ENCODE measurements around the gene KCTD10.

Gene KCTD10

GRCh38 chr12:109513051-109513450 is 36.0 kb upstream of the KCTD10 start:
- Histone ChIP-seq H3K27ac (ENCODE audit: low read length) (no peak overlapping the region), H3K4me1 (ENCODE audit: control insufficient read depth, insufficient read depth, low read length) (no peaks in the 10 kb centered on the region), H3K9ac (ENCODE audit: low read length in 2 of 2) (no peak overlapping the region), H3K9me3 (ENCODE audit: control insufficient read depth in 2 of 2, low read length in 2 of 2) (no peaks in the 10 kb centered on the region), H3K4me3 (ENCODE audit: low read length in 2 of 2) (no peak overlapping the region), H3K36me3 (ENCODE audit: control insufficient read depth in 2 of 2, insufficient read depth in 2 of 2, low read length in 2 of 2) (peaks cover 61 to 77% of the 10 kb centered on the region in 2 donors), H3K27me3 (ENCODE audit: control insufficient read depth in 1 of 2, insufficient read depth in 2 of 2, low read length in 2 of 2) (no peaks in the 10 kb centered on the region)

- peaks cover 61 to 77% of the 10 kb centered on the region in 2 donors for H3K36me3 ChIP-seq (ENCODE audit: control insufficient read depth in 2 of 2, insufficient read depth in 2 of 2, low read length in 2 of 2)
- H3K9ac ChIP-seq (ENCODE audit: low read length in 2 of 2), result no peak overlapping the region
- H3K4me3 ChIP-seq (ENCODE audit: low read length in 2 of 2), result no peak overlapping the region
- H3K4me1 ChIP-seq (ENCODE audit: control insufficient read depth, insufficient read depth, low read length), result no peaks in the 10 kb centered on the region
- no peaks in the 10 kb centered on the region for H3K27me3 ChIP-seq (ENCODE audit: control insufficient read depth in 1 of 2, insufficient read depth in 2 of 2, low read length in 2 of 2)
- no peaks in the 10 kb centered on the region for H3K9me3 ChIP-seq (ENCODE audit: control insufficient read depth in 2 of 2, low read length in 2 of 2)
- no peak overlapping the region for H3K27ac ChIP-seq (ENCODE audit: low read length)
Measured at GRCh38 chr12:109512608-109513007, 35.5 kb upstream of the KCTD10 start.

- peaks cover 70 to 83% of the 10 kb centered on the region in 2 donors for H3K36me3 ChIP-seq (ENCODE audit: control insufficient read depth in 2 of 2, insufficient read depth in 2 of 2, low read length in 2 of 2)
- no peak overlapping the region for H3K9ac ChIP-seq (ENCODE audit: low read length in 2 of 2)
- no peak overlapping the region for H3K4me3 ChIP-seq (ENCODE audit: low read length in 2 of 2)
- no peak overlapping the region for H3K27ac ChIP-seq (ENCODE audit: low read length)
- H3K9me3 ChIP-seq (ENCODE audit: control insufficient read depth in 2 of 2, low read length in 2 of 2), result no peaks in the 10 kb centered on the region
- no peaks in the 10 kb centered on the region for H3K4me1 ChIP-seq (ENCODE audit: control insufficient read depth, insufficient read depth, low read length)
- H3K27me3 ChIP-seq (ENCODE audit: control insufficient read depth in 1 of 2, insufficient read depth in 2 of 2, low read length in 2 of 2), result no peaks in the 10 kb centered on the region
Measured at GRCh38 chr12:109510196-109510595, 33.1 kb upstream of the KCTD10 start.

GRCh38 chr12:109504068-109504467 is 27.0 kb upstream of the KCTD10 start:
- H3K27ac ChIP-seq (ENCODE audit: low read length), result no peak overlapping the region
- H3K9me3 ChIP-seq (ENCODE audit: control insufficient read depth in 2 of 2, low read length in 2 of 2), result no peaks in the 10 kb centered on the region
- peaks cover 82 to 88% of the 10 kb centered on the region in 2 donors for H3K36me3 ChIP-seq (ENCODE audit: control insufficient read depth in 2 of 2, insufficient read depth in 2 of 2, low read length in 2 of 2)
- H3K27me3 ChIP-seq (ENCODE audit: control insufficient read depth in 1 of 2, insufficient read depth in 2 of 2, low read length in 2 of 2), result no peaks in the 10 kb centered on the region
- H3K4me1 ChIP-seq (ENCODE audit: control insufficient read depth, insufficient read depth, low read length), result no peaks in the 10 kb centered on the region
- H3K4me3 ChIP-seq (ENCODE audit: low read length in 2 of 2), result no peak overlapping the region
- no peak overlapping the region for H3K9ac ChIP-seq (ENCODE audit: low read length in 2 of 2)

GRCh38 chr12:109503611-109504010 is 26.5 kb upstream of the KCTD10 start:
- Histone ChIP-seq H3K27me3 (ENCODE audit: control insufficient read depth in 1 of 2, insufficient read depth in 2 of 2, low read length in 2 of 2) (no peaks in the 10 kb centered on the region), H3K9ac (ENCODE audit: low read length in 2 of 2) (no peak overlapping the region), H3K27ac (ENCODE audit: low read length) (no peak overlapping the region), H3K9me3 (ENCODE audit: control insufficient read depth in 2 of 2, low read length in 2 of 2) (no peaks in the 10 kb centered on the region), H3K4me3 (ENCODE audit: low read length in 2 of 2) (no peak overlapping the region), H3K4me1 (ENCODE audit: control insufficient read depth, insufficient read depth, low read length) (no peaks in the 10 kb centered on the region), H3K36me3 (ENCODE audit: control insufficient read depth in 2 of 2, insufficient read depth in 2 of 2, low read length in 2 of 2) (peaks cover 85 to 90% of the 10 kb centered on the region in 2 donors)

GRCh38 chr12:109502332-109502731 is 25.2 kb upstream of the KCTD10 start:
- Histone ChIP-seq H3K4me1 (ENCODE audit: control insufficient read depth, insufficient read depth, low read length) (no peaks in the 10 kb centered on the region), H3K9me3 (ENCODE audit: control insufficient read depth in 2 of 2, low read length in 2 of 2) (no peaks in the 10 kb centered on the region), H3K27ac (ENCODE audit: low read length) (no peak overlapping the region), H3K27me3 (ENCODE audit: control insufficient read depth in 1 of 2, insufficient read depth in 2 of 2, low read length in 2 of 2) (no peaks in the 10 kb centered on the region), H3K9ac (ENCODE audit: low read length in 2 of 2) (no peak overlapping the region), H3K4me3 (ENCODE audit: low read length in 2 of 2) (no peak overlapping the region), H3K36me3 (ENCODE audit: control insufficient read depth in 2 of 2, insufficient read depth in 2 of 2, low read length in 2 of 2) (peaks cover 85 to 89% of the 10 kb centered on the region in 2 donors)

- no peak overlapping the region for H3K9ac ChIP-seq (ENCODE audit: low read length in 2 of 2)
- no peak overlapping the region for H3K27ac ChIP-seq (ENCODE audit: low read length)
- no peaks in the 10 kb centered on the region for H3K27me3 ChIP-seq (ENCODE audit: control insufficient read depth in 1 of 2, insufficient read depth in 2 of 2, low read length in 2 of 2)
- no peak overlapping the region for H3K4me3 ChIP-seq (ENCODE audit: low read length in 2 of 2)
- H3K4me1 ChIP-seq (ENCODE audit: control insufficient read depth, insufficient read depth, low read length), result no peaks in the 10 kb centered on the region
- H3K36me3 ChIP-seq (ENCODE audit: control insufficient read depth in 2 of 2, insufficient read depth in 2 of 2, low read length in 2 of 2), result peaks cover 76 to 79% of the 10 kb centered on the region in 2 donors
- H3K9me3 ChIP-seq (ENCODE audit: control insufficient read depth in 2 of 2, low read length in 2 of 2), result no peaks in the 10 kb centered on the region
Measured at GRCh38 chr12:109501299-109501698, 24.2 kb upstream of the KCTD10 start.

GRCh38 chr12:109500406-109501185 is 23.5 kb upstream of the KCTD10 start:
- Histone ChIP-seq H3K9me3 (ENCODE audit: control insufficient read depth in 2 of 2, low read length in 2 of 2) (no peaks in the 10 kb centered on the region), H3K9ac (ENCODE audit: low read length in 2 of 2) (no peak overlapping the region), H3K27me3 (ENCODE audit: control insufficient read depth in 1 of 2, insufficient read depth in 2 of 2, low read length in 2 of 2) (no peaks in the 10 kb centered on the region), H3K36me3 (ENCODE audit: control insufficient read depth in 2 of 2, insufficient read depth in 2 of 2, low read length in 2 of 2) (peaks cover 70 to 79% of the 10 kb centered on the region in 2 donors), H3K27ac (ENCODE audit: low read length) (no peak overlapping the region), H3K4me1 (ENCODE audit: control insufficient read depth, insufficient read depth, low read length) (no peaks in the 10 kb centered on the region), H3K4me3 (ENCODE audit: low read length in 2 of 2) (no peak overlapping the region)

- H3K27me3 ChIP-seq (ENCODE audit: control insufficient read depth in 1 of 2, insufficient read depth in 2 of 2, low read length in 2 of 2), result no peaks in the 10 kb centered on the region
- H3K9me3 ChIP-seq (ENCODE audit: control insufficient read depth in 2 of 2, low read length in 2 of 2), result no peaks in the 10 kb centered on the region
- H3K4me1 ChIP-seq (ENCODE audit: control insufficient read depth, insufficient read depth, low read length), result no peaks in the 10 kb centered on the region
- H3K9ac ChIP-seq (ENCODE audit: low read length in 2 of 2), result no peak overlapping the region
- peaks cover 64 to 72% of the 10 kb centered on the region in 2 donors for H3K36me3 ChIP-seq (ENCODE audit: control insufficient read depth in 2 of 2, insufficient read depth in 2 of 2, low read length in 2 of 2)
- no peak overlapping the region for H3K27ac ChIP-seq (ENCODE audit: low read length)
- H3K4me3 ChIP-seq (ENCODE audit: low read length in 2 of 2), result no peak overlapping the region
Measured at GRCh38 chr12:109497675-109498074, 20.6 kb upstream of the KCTD10 start.

GRCh38 chr12:109496306-109496705 is 19.2 kb upstream of the KCTD10 start:
- H3K27me3 ChIP-seq (ENCODE audit: control insufficient read depth in 1 of 2, insufficient read depth in 2 of 2, low read length in 2 of 2), result no peaks in the 10 kb centered on the region
- peaks cover 55 to 69% of the 10 kb centered on the region in 2 donors for H3K36me3 ChIP-seq (ENCODE audit: control insufficient read depth in 2 of 2, insufficient read depth in 2 of 2, low read length in 2 of 2)
- no peaks in the 10 kb centered on the region for H3K9me3 ChIP-seq (ENCODE audit: control insufficient read depth in 2 of 2, low read length in 2 of 2)
- no peak overlapping the region for H3K4me3 ChIP-seq (ENCODE audit: low read length in 2 of 2)
- H3K9ac ChIP-seq (ENCODE audit: low read length in 2 of 2), result no peak overlapping the region
- H3K27ac ChIP-seq (ENCODE audit: low read length), result no peak overlapping the region
- no peaks in the 10 kb centered on the region for H3K4me1 ChIP-seq (ENCODE audit: control insufficient read depth, insufficient read depth, low read length)

GRCh38 chr12:109495012-109495411 is 17.9 kb upstream of the KCTD10 start:
- H3K4me1 ChIP-seq (ENCODE audit: control insufficient read depth, insufficient read depth, low read length), result no peaks in the 10 kb centered on the region
- H3K9ac ChIP-seq (ENCODE audit: low read length in 2 of 2), result no peak overlapping the region
- H3K4me3 ChIP-seq (ENCODE audit: low read length in 2 of 2), result no peak overlapping the region
- peaks cover 55 to 68% of the 10 kb centered on the region in 2 donors for H3K36me3 ChIP-seq (ENCODE audit: control insufficient read depth in 2 of 2, insufficient read depth in 2 of 2, low read length in 2 of 2)
- H3K9me3 ChIP-seq (ENCODE audit: control insufficient read depth in 2 of 2, low read length in 2 of 2), result no peaks in the 10 kb centered on the region
- no peaks in the 10 kb centered on the region for H3K27me3 ChIP-seq (ENCODE audit: control insufficient read depth in 1 of 2, insufficient read depth in 2 of 2, low read length in 2 of 2)
- H3K27ac ChIP-seq (ENCODE audit: low read length), result no peak overlapping the region
